Lower leg skin (tissue), 4 donors: Measurements from ENCODE around the gene FUT8. TPM values are rescaled to one million over a fixed set of nuclear protein-coding genes. Genes with fewer than 3 reads are reported as not detected.
"Not testable (repeated sequence)": the region's sequence is repeated elsewhere in the genome, so short reads cannot be mapped to it uniquely, and the experiment has no call there.

Experiments used
- DNase-seq, 2 donors: peaks; one replicate each; pipeline ENCODE4 v3.0.0-alpha.2; 2019; ENCODE audit warnings: low spot score in 2 of 2
- H3K4me3 ChIP-seq: fragments of 200-600 bp; sonication (generic); 2 replicates; pipeline ENCODE4 v1.5.1; 2017; ENCODE audit warnings: mild to moderate bottlenecking, low read depth; ENCODE audit not compliant: poor library complexity, severe bottlenecking
- POLR2A ChIP-seq, 2 donors: fragments of 450-650 bp; IDR thresholded peaks; one replicate each; pipeline ENCODE4 v1.6.1; 2016 to 2017; ENCODE audit warnings: antibody characterized with exemption in 2 of 2, mild to moderate bottlenecking in 1 of 2, moderate library complexity in 1 of 2
- WGBS, 2 donors: methylation state at CpG; one replicate each; pipeline ENCODE4 v1.1.5; 2018; 5-methylcytosine and 5-hydroxymethylcytosine counted together
- intact Hi-C: fragments of 100-400 bp; cut with DNase I; formaldehyde crosslinking; loops from one replicate; pipeline ENCODE4 v1.15.0; 2023; ENCODE audit warnings: low total_unique reads
- total RNA-seq, 4 donors: library from RNA; depleted of rRNA; stranded (reverse); fragments of >200 nt; gene quantifications; one replicate each; pipeline ENCODE4 v1.1.0, GENCODE V29; 2016
- TF ChIP-seq, protein P1 (sequence below), 3 donors: fragments of 450-650 bp; IDR thresholded peaks; one replicate each; pipeline ENCODE4 v1.5.1; 2016; ENCODE audit warnings: antibody characterized with exemption in 3 of 3, mild to moderate bottlenecking in 3 of 3, moderate library complexity in 2 of 3

FUT8 gene
- total RNA-seq, 4 donors from 2014 or later: 17.9 to 28.0 (median 25.2) TPM

DNA sequence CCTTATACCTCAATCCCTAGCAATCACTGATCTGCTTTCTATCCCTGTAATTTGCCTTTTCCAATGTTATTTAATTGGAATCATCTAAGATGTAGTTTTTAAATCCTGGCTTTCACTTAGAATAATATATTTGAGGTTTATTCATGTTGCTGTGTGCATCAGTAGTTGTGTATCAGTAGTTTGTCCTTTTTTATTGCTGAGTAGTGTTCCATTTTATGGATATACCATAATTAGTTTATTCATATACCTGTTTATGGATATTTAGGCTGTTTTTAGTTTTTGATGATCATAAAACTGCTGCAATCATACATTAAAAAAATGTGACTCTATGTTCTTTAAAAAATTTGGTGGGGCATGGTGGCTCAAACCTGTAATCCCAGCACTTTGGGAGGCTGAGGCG, 43.7 kb downstream of the FUT8 start:
- no peak for TF ChIP-seq POLR2A (IDR thresholded peaks at IDR 0.05)
- TF ChIP-seq, protein P1, sequence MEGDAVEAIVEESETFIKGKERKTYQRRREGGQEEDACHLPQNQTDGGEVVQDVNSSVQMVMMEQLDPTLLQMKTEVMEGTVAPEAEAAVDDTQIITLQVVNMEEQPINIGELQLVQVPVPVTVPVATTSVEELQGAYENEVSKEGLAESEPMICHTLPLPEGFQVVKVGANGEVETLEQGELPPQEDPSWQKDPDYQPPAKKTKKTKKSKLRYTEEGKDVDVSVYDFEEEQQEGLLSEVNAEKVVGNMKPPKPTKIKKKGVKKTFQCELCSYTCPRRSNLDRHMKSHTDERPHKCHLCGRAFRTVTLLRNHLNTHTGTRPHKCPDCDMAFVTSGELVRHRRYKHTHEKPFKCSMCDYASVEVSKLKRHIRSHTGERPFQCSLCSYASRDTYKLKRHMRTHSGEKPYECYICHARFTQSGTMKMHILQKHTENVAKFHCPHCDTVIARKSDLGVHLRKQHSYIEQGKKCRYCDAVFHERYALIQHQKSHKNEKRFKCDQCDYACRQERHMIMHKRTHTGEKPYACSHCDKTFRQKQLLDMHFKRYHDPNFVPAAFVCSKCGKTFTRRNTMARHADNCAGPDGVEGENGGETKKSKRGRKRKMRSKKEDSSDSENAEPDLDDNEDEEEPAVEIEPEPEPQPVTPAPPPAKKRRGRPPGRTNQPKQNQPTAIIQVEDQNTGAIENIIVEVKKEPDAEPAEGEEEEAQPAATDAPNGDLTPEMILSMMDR (IDR thresholded peaks at IDR 0.05): no peak
- H3K4me3 ChIP-seq: no peak overlapping the region
- WGBS, 2 donors: 96 to 100% methylated on average over 1 of the region's 1 CpG
- intact Hi-C loops: no loop called here
- no peak for DNase-seq

DNA sequence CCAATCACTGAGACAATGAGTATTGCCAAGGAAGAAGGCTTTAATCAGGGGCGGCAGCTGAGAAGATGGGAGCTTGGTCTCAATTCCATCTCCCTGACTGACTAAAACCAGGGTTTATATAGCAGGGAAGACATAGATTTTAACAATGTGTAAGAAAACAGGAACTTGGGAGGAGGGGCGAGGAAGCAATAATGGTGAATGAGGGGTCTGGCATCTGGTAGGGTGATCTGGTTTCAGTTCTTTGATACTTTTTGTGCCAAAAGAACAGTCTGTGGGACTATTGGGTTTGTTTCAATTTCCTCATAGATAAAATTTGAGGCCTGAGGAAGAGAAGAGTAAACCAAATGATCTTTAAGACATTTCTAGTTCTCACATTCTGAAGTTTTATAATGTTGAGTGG, 49.2 kb downstream of the FUT8 start:
- intact Hi-C loops: no loop called here

DNA sequence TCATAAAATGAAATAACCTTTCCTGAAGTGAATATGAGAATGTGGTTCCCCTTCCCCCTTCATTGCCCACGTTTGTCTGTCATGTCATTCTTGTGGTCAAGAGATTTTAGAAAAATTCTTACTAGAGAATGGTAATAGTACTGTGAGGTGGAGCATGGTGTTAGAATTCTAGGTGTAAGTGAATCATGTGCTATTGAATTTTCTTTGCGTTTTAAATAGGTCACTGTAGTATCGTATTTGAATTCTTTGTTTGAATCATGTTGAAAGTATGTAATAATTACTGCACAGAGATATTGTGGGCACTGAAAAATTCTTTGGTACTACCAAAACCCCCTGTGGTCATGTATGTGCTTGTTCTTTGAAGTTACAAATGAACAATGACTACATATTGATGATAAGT, 49.9 kb downstream of the FUT8 start:
- intact Hi-C loops: no loop called here
- WGBS, 2 donors: 57 to 72% methylated on average over 3 of the region's 3 CpGs
- no peak overlapping the region for H3K4me3 ChIP-seq
- DNase-seq: no peak
- TF ChIP-seq POLR2A (IDR thresholded peaks at IDR 0.05): no peak
- TF ChIP-seq, protein P1 (IDR thresholded peaks at IDR 0.05): no peak

More for the DNA sequence above, 49.2 kb downstream of the FUT8 start:
- H3K4me3 ChIP-seq: no peak overlapping the region
- TF ChIP-seq POLR2A (IDR thresholded peaks at IDR 0.05): no peak
- TF ChIP-seq, protein P1 (IDR thresholded peaks at IDR 0.05): no peak
- 59 to 84% methylated on average over 2 of the region's 2 CpGs for WGBS, 2 donors
- DNase-seq: no peak

DNA sequence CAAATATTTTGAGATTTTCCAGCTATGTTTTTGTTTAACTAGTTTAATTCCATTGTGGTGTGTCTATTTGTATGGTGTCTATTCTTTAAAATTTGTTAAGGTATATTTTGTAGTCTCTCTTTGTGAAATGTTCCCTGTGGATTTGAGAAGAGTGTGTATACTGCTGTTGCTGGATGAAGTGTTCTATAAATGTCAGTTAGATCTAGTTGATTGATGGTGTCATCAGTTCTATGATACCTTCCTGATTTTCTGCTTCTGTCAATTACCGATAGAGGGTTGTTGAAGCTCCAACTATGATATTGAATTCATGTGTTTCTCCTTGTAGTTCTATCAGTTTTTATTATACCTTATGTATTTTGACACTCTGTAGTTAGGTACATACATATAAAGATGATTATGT, 53.1 kb downstream of the FUT8 start:
- intact Hi-C loops: no loop called here
- 92 to 96% methylated on average over 1 of the region's 1 CpG for WGBS, 2 donors

DNA sequence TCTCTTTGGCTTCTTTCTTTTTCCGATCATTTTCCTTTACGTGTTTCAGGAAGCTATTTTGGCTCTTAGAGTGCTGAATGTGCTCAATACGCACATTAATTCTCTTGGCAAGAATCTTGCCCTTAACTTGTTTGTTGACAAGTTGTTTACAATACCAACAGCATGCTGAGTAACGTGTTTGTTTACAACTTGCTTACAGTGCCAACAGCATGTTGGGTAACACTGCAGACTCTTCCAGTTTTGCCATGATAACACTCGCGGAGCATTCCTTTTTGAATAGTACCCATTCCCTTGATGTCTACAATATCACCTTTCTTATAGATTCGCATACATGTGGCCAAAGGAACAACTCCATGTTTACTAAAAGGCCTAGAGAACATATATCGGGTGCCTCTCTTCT, 55.4 kb downstream of the FUT8 start:
- WGBS, 2 donors: 78 to 84% methylated on average over 8 of the region's 8 CpGs
- DNase-seq, H3K4me3 ChIP-seq, intact Hi-C loops: not testable (repeated sequence)

More for the DNA sequence above, 53.1 kb downstream of the FUT8 start:
- TF ChIP-seq, protein P1 (IDR thresholded peaks at IDR 0.05): no peak
- no peak for TF ChIP-seq POLR2A (IDR thresholded peaks at IDR 0.05)
- H3K4me3 ChIP-seq: no peak overlapping the region
- no peak for DNase-seq

DNA sequence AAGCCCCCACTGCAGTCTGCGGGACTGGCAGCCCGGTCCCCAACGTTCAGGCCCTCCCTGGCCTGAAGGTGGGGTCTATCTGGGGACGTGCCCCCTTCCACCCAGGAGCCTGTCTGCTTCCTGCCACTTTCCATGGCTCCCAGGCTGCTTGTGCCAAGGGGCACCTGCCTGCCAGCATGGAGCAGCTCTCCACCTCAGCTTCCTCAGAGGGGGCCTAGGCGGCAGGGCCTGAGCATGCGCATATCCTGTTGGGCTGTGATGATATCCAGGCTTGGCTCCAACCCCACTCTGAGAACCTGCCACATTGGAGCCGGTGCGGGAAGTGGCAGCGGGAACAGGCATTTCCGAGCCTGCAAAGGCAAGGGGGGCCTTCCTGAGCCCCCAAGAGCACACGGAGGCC, 57.4 kb downstream of the FUT8 start:
- TF ChIP-seq, protein P1 (IDR thresholded peaks at IDR 0.05): no peak
- no peak for TF ChIP-seq POLR2A (IDR thresholded peaks at IDR 0.05)
- intact Hi-C loops: no loop called here
- no peak overlapping the region for H3K4me3 ChIP-seq
- DNase-seq: no peak
- 83 to 97% methylated on average over 1 to 10 of the region's 11 CpGs for WGBS, 2 donors
